K562 (cell line): Measurements from ENCODE around the gene AHI1. TPM values are rescaled to one million over a fixed set of nuclear protein-coding genes. Genes with fewer than 3 reads are reported as not detected.
A peak's percentile ranks its signal among the peaks of the same experiment; 100 is the strongest.

Experiments used
- FOXM1 ChIP-seq, 2 experiments: fragments of 450-650 bp in 1 of 2; sonication (generic) in 1 of 2; formaldehyde crosslinking in 1 of 2; IDR thresholded peaks; 2 replicates each; pipeline versions ENCODE4 v1.6.1 to v1.9.0; 2017 to 2022; ENCODE audit warnings: low read depth in 2 of 2, mild to moderate bottlenecking in 2 of 2, missing genetic modification reagents in 1 of 2, moderate library complexity in 1 of 2
- GABPA ChIP-seq: fragments of 200-800 bp; sonication (Bioruptor generic); conservative IDR thresholded peaks from 2 replicates; pipeline ENCODE4 v1.6.1; 2016; ENCODE audit warnings: low read depth, missing genetic modification characterization, missing compliant biosample characterization
- HDAC6 ChIP-seq: IDR thresholded peaks from 2 replicates; pipeline ENCODE4 v1.6.1; 2012; ENCODE audit warnings: low read depth, mild to moderate bottlenecking, control low read depth, inconsistent platforms, low read length, moderate library complexity
- IFI16 ChIP-seq: fragments of 250-450 bp; sonication (Bioruptor Pico); IDR thresholded peaks from 2 replicates; pipeline ENCODE4 v2.1.2; 2022; ENCODE audit warnings: mild to moderate bottlenecking, inconsistent platforms
- LCOR ChIP-seq: sonication (generic); formaldehyde crosslinking; IDR thresholded peaks from 2 replicates; pipeline ENCODE4 v1.8.0; 2022; ENCODE audit warnings: mild to moderate bottlenecking, missing genetic modification reagents
- NR2C2 ChIP-seq, 2 experiments: fragments of 200-800 bp in 1 of 2; sonication (Bioruptor generic) in 1 of 2; sonication (generic) in 1 of 2; formaldehyde crosslinking in 1 of 2; IDR thresholded peaks; 2 replicates each; pipeline versions ENCODE4 v1.6.1 to v1.8.0; 2016 to 2022; ENCODE audit warnings: mild to moderate bottlenecking in 1 of 2, missing compliant biosample characterization in 1 of 2, missing genetic modification characterization in 1 of 2, missing genetic modification reagents in 1 of 2
- TAF1 ChIP-seq: IDR thresholded peaks from 2 replicates; pipeline ENCODE4 v1.6.1; 2011; ENCODE audit warnings: mild to moderate bottlenecking, low read length, moderate library complexity; ENCODE audit not compliant: insufficient read depth, control insufficient read depth, severe bottlenecking; ENCODE audit errors: extremely low read depth
- polyA plus RNA-seq, 8 experiments: library from polyadenylated mRNA; depleted of rRNA in 4 of 8; stranded (reverse) in 5 of 8; unstranded in 3 of 8; fragments of >200 nt; fragmentation: Nextera tagmentation in 2 of 8; fragmentation: Illumina TruSeq in 1 of 8; extraction: Ambion mirVana in 2 of 8; extraction: Trizol in 1 of 8; gene quantifications; 2 replicates each; pipeline versions ENCODE4 v1.2.1 to v1.2.3, GENCODE V29; 2011 to 2014; ENCODE audit warnings: inconsistent platforms in 1 of 8, missing spikeins in 1 of 8
- total RNA-seq, 7 experiments: library from RNA; depleted of rRNA in 6 of 7; stranded (reverse); fragments of >200 nt in 6 of 7; fragmentation: Illumina TruSeq in 2 of 7; extraction: Trizol in 2 of 7; gene quantifications; 2 replicates each; pipeline versions ENCODE4 v1.2.1 to v1.2.3, GENCODE V29; 2011 to 2021; ENCODE audit warnings: low replicate concordance in 1 of 7
- TF ChIP-seq, protein P1 (sequence below): sonication (generic); formaldehyde crosslinking; IDR thresholded peaks from 2 replicates; pipeline ENCODE4 v1.8.1; 2022; ENCODE audit warnings: missing genetic modification reagents
- TF ChIP-seq, protein P2 (sequence below): IDR thresholded peaks from 2 replicates; pipeline ENCODE4 v1.6.1; 2016; ENCODE audit warnings: missing genetic modification characterization, missing compliant biosample characterization
- TF ChIP-seq, protein P3 (sequence below), 2 experiments: fragments of 450-650 bp in 1 of 2; IDR thresholded peaks; 2 replicates each; pipeline ENCODE4 v1.6.1; 2011 to 2017; ENCODE audit warnings: low read depth in 2 of 2, antibody characterized with exemption in 1 of 2, borderline replicate concordance in 1 of 2, low read length in 1 of 2, mild to moderate bottlenecking in 1 of 2, mixed read lengths in 1 of 2; ENCODE audit not compliant: control insufficient read depth in 1 of 2
- TF ChIP-seq, protein P4 (sequence below): sonication (generic); formaldehyde crosslinking; IDR thresholded peaks from 2 replicates; pipeline ENCODE4 v1.8.1; 2023; ENCODE audit warnings: mild to moderate bottlenecking, missing genetic modification reagents, moderate library complexity
- TF ChIP-seq, protein P5 (sequence below): fragments of 250-450 bp; sonication (Bioruptor Pico); IDR thresholded peaks from 2 replicates; pipeline ENCODE4 v1.5.0; 2020; ENCODE audit warnings: mild to moderate bottlenecking

The AHI1 gene
- total and polyA plus RNA-seq, 9 of the 15 experiments (the other 6 are each of a cell fraction or from before 2014, with no cell fraction given), result 24.7 to 54.9 (median 32.2) TPM

DNA sequence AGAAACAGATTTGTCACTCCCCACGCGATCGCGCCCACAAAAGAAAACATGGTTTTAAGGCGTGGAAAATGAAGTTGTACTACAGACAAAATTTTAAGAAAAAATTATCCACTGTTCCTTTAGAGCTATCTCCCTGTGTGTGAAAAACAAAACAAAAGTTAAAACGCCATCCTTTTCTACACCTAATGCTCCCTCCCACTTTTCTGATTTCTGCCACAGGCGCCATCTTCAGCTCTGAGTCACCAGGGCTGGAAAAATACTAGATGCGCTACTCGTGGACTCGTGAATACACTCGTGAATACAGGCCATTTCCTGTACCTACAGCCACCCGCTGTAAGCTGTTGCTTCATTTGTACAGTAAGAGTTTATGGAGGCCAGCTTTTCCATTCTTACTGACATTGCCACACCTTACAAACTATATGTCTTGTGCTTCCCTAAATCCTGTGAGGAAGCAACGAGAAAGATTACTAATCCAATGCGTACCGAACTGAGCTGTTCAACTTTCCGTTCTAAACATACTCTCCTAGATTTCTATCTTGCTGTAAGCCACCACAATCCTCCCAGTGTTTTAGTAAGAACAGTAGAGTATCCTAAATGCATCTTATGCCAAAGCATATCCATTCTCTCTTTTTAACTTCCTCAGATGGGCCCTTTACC, 773 bp upstream of the AHI1 start (continued):
- TF ChIP-seq, protein P1, sequence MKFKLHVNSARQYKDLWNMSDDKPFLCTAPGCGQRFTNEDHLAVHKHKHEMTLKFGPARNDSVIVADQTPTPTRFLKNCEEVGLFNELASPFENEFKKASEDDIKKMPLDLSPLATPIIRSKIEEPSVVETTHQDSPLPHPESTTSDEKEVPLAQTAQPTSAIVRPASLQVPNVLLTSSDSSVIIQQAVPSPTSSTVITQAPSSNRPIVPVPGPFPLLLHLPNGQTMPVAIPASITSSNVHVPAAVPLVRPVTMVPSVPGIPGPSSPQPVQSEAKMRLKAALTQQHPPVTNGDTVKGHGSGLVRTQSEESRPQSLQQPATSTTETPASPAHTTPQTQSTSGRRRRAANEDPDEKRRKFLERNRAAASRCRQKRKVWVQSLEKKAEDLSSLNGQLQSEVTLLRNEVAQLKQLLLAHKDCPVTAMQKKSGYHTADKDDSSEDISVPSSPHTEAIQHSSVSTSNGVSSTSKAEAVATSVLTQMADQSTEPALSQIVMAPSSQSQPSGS, result no peak
- no peak for TF ChIP-seq NR2C2 (CRISPR knock-in tag; IDR thresholded peaks at IDR 0.05)
- TF ChIP-seq NR2C2 (tag; IDR thresholded peaks at IDR 0.05), result peak; percentile 34; the same call in 1 of the 2 replicates
- peak; percentile 3; the same call in 1 of the 2 replicates for TF ChIP-seq LCOR (CRISPR knock-in tag)
- no peak for TF ChIP-seq IFI16
- no peak for TF ChIP-seq HDAC6
- TF ChIP-seq, protein P2, sequence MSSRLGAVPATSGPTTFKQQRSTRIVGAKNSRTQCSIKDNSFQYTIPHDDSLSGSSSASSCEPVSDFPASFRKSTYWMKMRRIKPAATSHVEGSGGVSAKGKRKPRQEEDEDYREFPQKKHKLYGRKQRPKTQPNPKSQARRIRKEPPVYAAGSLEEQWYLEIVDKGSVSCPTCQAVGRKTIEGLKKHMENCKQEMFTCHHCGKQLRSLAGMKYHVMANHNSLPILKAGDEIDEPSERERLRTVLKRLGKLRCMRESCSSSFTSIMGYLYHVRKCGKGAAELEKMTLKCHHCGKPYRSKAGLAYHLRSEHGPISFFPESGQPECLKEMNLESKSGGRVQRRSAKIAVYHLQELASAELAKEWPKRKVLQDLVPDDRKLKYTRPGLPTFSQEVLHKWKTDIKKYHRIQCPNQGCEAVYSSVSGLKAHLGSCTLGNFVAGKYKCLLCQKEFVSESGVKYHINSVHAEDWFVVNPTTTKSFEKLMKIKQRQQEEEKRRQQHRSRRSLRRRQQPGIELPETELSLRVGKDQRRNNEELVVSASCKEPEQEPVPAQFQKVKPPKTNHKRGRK, result peak; percentile 30; the same call in 1 of the 2 replicates
- TF ChIP-seq, protein P3, sequence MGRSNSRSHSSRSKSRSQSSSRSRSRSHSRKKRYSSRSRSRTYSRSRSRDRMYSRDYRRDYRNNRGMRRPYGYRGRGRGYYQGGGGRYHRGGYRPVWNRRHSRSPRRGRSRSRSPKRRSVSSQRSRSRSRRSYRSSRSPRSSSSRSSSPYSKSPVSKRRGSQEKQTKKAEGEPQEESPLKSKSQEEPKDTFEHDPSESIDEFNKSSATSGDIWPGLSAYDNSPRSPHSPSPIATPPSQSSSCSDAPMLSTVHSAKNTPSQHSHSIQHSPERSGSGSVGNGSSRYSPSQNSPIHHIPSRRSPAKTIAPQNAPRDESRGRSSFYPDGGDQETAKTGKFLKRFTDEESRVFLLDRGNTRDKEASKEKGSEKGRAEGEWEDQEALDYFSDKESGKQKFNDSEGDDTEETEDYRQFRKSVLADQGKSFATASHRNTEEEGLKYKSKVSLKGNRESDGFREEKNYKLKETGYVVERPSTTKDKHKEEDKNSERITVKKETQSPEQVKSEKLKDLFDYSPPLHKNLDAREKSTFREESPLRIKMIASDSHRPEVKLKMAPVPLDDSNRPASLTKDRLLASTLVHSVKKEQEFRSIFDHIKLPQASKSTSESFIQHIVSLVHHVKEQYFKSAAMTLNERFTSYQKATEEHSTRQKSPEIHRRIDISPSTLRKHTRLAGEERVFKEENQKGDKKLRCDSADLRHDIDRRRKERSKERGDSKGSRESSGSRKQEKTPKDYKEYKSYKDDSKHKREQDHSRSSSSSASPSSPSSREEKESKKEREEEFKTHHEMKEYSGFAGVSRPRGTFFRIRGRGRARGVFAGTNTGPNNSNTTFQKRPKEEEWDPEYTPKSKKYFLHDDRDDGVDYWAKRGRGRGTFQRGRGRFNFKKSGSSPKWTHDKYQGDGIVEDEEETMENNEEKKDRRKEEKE (IDR thresholded peaks at IDR 0.05; ENCODE audit: borderline replicate concordance in 1 of 2, control insufficient read depth in 1 of 2, low read depth in 2 of 2, low read length in 1 of 2), result no peak
- peak; percentile 16; the same call in 1 of the 2 replicates for TF ChIP-seq FOXM1 (IDR thresholded peaks at IDR 0.05; ENCODE audit: low read depth)
- TF ChIP-seq FOXM1 (CRISPR knock-in tag; IDR thresholded peaks at IDR 0.05; ENCODE audit: low read depth), result no peak
- peak; percentile 67 for TF ChIP-seq GABPA
- TF ChIP-seq, protein P4, sequence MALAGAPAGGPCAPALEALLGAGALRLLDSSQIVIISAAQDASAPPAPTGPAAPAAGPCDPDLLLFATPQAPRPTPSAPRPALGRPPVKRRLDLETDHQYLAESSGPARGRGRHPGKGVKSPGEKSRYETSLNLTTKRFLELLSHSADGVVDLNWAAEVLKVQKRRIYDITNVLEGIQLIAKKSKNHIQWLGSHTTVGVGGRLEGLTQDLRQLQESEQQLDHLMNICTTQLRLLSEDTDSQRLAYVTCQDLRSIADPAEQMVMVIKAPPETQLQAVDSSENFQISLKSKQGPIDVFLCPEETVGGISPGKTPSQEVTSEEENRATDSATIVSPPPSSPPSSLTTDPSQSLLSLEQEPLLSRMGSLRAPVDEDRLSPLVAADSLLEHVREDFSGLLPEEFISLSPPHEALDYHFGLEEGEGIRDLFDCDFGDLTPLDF, result no peak
- TF ChIP-seq, protein P5, sequence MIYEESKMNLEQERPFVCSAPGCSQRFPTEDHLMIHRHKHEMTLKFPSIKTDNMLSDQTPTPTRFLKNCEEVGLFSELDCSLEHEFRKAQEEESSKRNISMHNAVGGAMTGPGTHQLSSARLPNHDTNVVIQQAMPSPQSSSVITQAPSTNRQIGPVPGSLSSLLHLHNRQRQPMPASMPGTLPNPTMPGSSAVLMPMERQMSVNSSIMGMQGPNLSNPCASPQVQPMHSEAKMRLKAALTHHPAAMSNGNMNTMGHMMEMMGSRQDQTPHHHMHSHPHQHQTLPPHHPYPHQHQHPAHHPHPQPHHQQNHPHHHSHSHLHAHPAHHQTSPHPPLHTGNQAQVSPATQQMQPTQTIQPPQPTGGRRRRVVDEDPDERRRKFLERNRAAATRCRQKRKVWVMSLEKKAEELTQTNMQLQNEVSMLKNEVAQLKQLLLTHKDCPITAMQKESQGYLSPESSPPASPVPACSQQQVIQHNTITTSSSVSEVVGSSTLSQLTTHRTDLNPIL (CRISPR knock-in tag), result no peak
- TF ChIP-seq TAF1, result peak; percentile 95
